Mucosa of descending colon (tissue), 3 donors: ENCODE data around the gene CCDC40. TPM values are rescaled to one million over a fixed set of nuclear protein-coding genes. Genes with fewer than 3 reads are reported as not detected.
A peak's percentile ranks its signal among the peaks of the same experiment; 100 is the strongest.

ENCODE experiments used
- ATAC-seq: fragments of 200-7000 bp; cut with Tn5 transposase; one replicate; pipeline ENCODE4 v1.9.1; 2020; ENCODE audit warnings: mild to moderate bottlenecking, moderate library complexity
- DNase-seq, 3 donors: peaks; one replicate each; pipeline ENCODE4 v3.0.0-alpha.2; 2020
- H3K36me3 ChIP-seq: fragments of 200-600 bp; one replicate; pipeline ENCODE4 v1.8.0; 2021; ENCODE audit warnings: low read depth, mild to moderate bottlenecking
- H3K4me1 ChIP-seq: fragments of 200-600 bp; one replicate; pipeline ENCODE4 v1.8.0; 2021; ENCODE audit warnings: low read depth, mild to moderate bottlenecking
- H3K4me3 ChIP-seq: fragments of 200-600 bp; one replicate; pipeline ENCODE4 v1.8.0; 2021; ENCODE audit warnings: mild to moderate bottlenecking
- H3K9me3 ChIP-seq: fragments of 200-600 bp; one replicate; pipeline ENCODE4 v1.8.0; 2021; ENCODE audit warnings: mild to moderate bottlenecking
- intact Hi-C, 2 donors: fragments of 100-400 bp; cut with DNase I in 1 of 2; cut with micrococcal nuclease in 1 of 2; formaldehyde crosslinking; loops; one replicate each; pipeline versions ENCODE4 v1.11.0 to v1.11.1; 2022; cut with DNase I, micrococcal nuclease
- total RNA-seq, 3 donors: library from RNA; stranded (reverse); fragmentation: NEBNext Ultra II Directional in 2 of 3; extraction: Animal tissue kit (Norgen Biotek cat#: 25700) in 2 of 3; gene quantifications; one replicate each; pipeline versions ENCODE4 v1.2.1 to v1.2.4, GENCODE V29; 2021 to 2023
- TF ChIP-seq, protein P1 (sequence below): fragments of 200-600 bp; IDR thresholded peaks from one replicate; pipeline ENCODE4 v1.8.0; 2022; ENCODE audit warnings: antibody characterized with exemption, mild to moderate bottlenecking
- donor health status: DM: no; HTN: no; CAD: no; lungs with moderate emphysema.
- donor health status: DM: no; HTN: no; CAD: no.
- donor health status: DM: no; HTN: yes; CAD: no.

CCDC40 gene
- total RNA-seq, 3 donors from 2014 or later, result 2.1 to 5.9 (median 2.7) TPM

DNA sequence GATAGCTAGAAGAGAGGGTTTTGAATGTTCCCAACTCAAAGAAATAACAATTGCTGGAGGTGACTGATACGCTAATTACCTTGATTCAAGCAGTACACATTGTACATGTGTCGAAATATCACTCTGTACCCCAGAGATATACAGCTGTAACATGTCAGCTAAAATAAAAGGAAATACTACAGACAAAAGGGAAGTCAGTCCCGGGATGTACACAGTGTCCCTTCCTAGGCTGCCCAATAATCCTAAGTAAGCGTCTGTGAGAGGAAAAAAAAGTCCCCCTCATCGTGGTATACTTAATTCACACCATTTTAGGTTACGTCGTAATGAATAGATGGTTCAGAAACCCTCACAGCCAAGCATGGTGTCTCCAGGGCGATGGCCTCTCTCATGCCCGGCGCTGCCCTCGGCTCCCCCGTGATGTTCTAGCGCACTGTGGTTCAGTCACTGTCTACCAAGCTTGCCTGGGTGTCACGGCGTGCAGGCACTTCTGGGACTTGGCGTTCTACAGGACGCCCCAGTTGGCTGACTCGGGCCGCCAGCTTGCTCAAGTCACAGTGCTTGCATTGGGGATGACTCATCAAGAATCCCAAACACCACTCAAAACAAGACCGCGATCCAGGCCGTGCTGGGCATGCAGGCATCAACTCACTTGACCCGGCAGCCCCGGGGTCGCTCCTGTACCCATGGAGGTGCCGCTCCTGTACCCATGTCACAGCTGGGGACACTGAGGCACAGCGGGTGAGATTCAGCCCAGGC, 27.6 kb downstream of the CCDC40 start:
- DNase-seq (peak; percentile 47 to 75 (median 58)), ATAC-seq (peak; percentile 69)
- no peaks in the 10 kb centered on the region for H3K36me3 ChIP-seq

GRCh38 chr17:80064696-80065095, 28.3 kb downstream of the CCDC40 start:
- Histone ChIP-seq H3K4me1 (peaks cover 3% of the 10 kb centered on the region), H3K36me3 (no peaks in the 10 kb centered on the region), H3K4me3 (no peak overlapping the region), H3K9me3 (no peaks in the 10 kb centered on the region)
- TF ChIP-seq, protein P1, sequence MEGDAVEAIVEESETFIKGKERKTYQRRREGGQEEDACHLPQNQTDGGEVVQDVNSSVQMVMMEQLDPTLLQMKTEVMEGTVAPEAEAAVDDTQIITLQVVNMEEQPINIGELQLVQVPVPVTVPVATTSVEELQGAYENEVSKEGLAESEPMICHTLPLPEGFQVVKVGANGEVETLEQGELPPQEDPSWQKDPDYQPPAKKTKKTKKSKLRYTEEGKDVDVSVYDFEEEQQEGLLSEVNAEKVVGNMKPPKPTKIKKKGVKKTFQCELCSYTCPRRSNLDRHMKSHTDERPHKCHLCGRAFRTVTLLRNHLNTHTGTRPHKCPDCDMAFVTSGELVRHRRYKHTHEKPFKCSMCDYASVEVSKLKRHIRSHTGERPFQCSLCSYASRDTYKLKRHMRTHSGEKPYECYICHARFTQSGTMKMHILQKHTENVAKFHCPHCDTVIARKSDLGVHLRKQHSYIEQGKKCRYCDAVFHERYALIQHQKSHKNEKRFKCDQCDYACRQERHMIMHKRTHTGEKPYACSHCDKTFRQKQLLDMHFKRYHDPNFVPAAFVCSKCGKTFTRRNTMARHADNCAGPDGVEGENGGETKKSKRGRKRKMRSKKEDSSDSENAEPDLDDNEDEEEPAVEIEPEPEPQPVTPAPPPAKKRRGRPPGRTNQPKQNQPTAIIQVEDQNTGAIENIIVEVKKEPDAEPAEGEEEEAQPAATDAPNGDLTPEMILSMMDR, result no peak
- DNase-seq (peak in 1 of 3 donors; percentile 27), ATAC-seq (no peak)
- intact Hi-C loops, result no loop called here

More for the DNA sequence above, 27.6 kb downstream of the CCDC40 start:
- TF ChIP-seq, protein P1, result no peak
- intact Hi-C loops, result no loop called here
- Histone ChIP-seq H3K9me3 (no peaks in the 10 kb centered on the region), H3K4me3 (no peak overlapping the region), H3K4me1 (no peaks in the 10 kb centered on the region)

DNA sequence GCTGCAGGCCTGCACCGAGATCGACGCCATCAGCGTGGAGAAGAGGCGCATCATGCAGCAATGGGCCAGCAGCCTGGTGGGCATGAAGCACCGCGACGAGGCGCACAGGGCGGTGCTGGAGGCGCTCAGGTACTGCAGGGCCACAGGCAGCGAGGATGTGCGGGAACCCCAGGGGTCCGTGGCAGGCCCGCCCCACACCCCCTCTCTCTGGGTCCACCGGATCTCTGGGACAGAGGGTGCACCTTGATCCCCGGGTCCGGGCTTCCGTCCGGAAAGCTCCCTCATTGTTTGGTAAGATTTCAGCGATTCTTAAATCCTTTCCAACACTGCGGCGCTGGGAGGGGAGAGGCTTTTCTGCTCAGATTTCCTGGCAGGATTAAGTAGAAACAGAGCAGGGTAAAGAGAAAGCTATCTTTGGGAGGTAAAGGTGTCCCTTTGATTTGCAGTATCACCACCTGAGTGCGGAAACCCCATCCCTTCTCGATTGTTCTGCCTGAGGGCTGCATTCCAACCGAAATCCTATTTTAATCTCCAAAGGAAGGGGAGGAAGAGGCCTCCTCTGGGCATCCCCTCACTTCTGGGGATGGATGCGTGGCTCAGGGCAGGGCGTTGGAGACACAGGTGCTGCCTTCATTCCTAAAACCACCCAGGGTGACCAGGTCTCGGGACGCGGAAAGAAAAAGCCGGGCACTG, 29.2 kb downstream of the CCDC40 start:
- intact Hi-C loops, result no loop called here
- Histone ChIP-seq H3K36me3 (no peaks in the 10 kb centered on the region), H3K9me3 (no peaks in the 10 kb centered on the region), H3K4me1 (peaks cover 3% of the 10 kb centered on the region), H3K4me3 (no peak overlapping the region)
- ATAC-seq, result no peak
- DNase-seq, result peak in 1 of 3 donors; percentile 16
- TF ChIP-seq, protein P1, result no peak

GRCh38 chr17:80067393-80067986, 31.0 kb downstream of the CCDC40 start:
- ATAC-seq (no peak), DNase-seq (peak in 1 of 3 donors; percentile 40)
- Histone ChIP-seq H3K4me1 (peaks cover 3% of the 10 kb centered on the region), H3K4me3 (no peak overlapping the region), H3K36me3 (no peaks in the 10 kb centered on the region), H3K9me3 (no peaks in the 10 kb centered on the region)
- intact Hi-C loops, result no loop called here
- TF ChIP-seq, protein P1, result no peak

DNA sequence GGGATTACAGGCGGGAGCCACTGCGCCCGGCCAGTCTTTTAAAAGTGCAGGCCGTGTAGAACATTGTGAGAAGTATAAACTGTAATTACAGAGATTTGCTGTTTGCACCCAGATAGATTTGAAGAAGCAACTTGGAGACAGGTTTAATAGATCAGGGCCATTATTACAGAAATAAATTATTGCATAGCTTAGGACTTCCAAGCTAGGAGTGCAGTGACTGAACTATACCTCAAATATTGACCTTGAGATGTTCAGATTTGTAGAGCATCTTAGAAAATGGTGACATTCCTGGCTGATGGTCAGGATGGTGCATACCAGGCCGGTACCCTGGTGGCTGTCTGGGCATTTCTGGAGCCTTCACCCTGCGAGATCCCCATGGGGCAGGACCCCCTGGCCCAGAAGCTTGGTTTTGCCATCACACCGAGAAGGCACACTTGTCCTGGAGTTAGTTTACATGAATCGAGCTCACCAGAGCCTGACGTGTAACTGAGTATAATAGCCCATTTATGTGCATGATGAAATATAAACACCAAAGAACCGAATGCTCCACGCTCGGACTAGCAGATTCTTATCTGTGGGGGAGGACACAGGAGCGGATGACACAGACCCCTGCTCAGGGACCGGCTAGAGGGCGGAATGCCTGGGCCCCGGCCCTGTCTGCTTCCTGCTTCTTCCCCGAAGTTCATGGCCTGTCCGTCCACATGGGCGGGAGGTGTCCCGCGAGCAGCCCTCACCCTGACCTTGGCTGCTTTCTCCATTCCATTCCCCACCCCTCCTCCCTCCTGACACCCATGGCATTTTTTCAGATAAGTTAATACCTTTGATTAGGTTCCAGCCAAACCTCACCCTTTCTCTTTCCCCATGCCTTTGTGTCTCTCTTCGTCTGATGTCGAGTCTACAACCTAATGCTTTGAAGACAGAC, 32.1 kb downstream of the CCDC40 start:
- intact Hi-C loops, result no loop called here
- TF ChIP-seq, protein P1, result no peak
- DNase-seq (no peak), ATAC-seq (peak; percentile 21)
- H3K4me1 ChIP-seq, result peaks cover 3% of the 10 kb centered on the region
- no peak overlapping the region for H3K4me3 ChIP-seq
- no peaks in the 10 kb centered on the region for H3K9me3 ChIP-seq
- H3K36me3 ChIP-seq, result no peaks in the 10 kb centered on the region
